ENCODE measurements around the gene BMP7. TPM values are rescaled to one million over a fixed set of nuclear protein-coding genes. Genes with fewer than 3 reads are reported as not detected.

The BMP7 gene
- total and polyA plus RNA-seq, 2 of the 8 experiments (the other 6 are each of a cell fraction or from before 2014, with no cell fraction given), result 9.2 to 14.7 TPM

DNA sequence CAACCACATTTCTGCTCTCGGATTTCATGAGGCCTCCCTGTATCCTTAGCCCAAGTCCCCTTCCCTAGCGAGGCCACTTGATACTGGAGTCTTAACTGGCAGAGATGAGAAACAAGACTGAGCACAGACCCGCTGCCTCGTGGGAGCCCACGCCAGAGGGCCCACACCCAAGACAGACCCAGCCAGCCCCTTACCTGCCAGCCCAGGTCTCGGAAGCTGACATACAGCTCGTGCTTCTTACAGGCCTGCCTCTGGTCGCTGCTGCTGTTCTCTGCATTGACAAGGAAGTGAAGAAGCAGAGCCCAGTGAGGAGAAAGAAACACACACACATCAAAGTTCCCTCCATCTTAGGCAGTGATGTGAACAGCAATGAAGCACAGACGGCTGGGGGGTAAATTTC is 91.7 kb downstream of the BMP7 start:
- Histone ChIP-seq H3K56ac (replicated peaks; ENCODE audit: insufficient read length, low read depth, low read length) (no peak overlapping the region), H3K27me3 (replicated peaks in 1 of 4; ENCODE audit: control insufficient read depth in 3 of 4, extremely low read depth in 1 of 4, insufficient read depth in 3 of 4, low read length in 3 of 4) (no peaks in the 10 kb centered on the region), H3K23me2 (ENCODE audit: low read depth, low read length) (no peaks in the 10 kb centered on the region), H3K27ac (ENCODE audit: low read depth, low read length) (no peak overlapping the region), H3K4me3 (ENCODE audit: extremely low read depth in 1 of 4, insufficient read depth in 2 of 4, low read depth in 3 of 4, low read length in 4 of 4) (no peak overlapping the region), H3K14ac (ENCODE audit: insufficient read length) (no peak overlapping the region), H2BK5ac (ENCODE audit: low read depth, low read length) (no peak overlapping the region), H3K18ac (ENCODE audit: extremely low read depth, low read length) (no peak overlapping the region), H2BK120ac (replicated peaks; ENCODE audit: low read depth, low read length) (no peak overlapping the region), H3K4ac (replicated peaks; ENCODE audit: insufficient read length, low read depth, low read length) (no peak overlapping the region), H4K8ac (ENCODE audit: extremely low read depth, insufficient read depth, low read length) (0 out of 2 replicates have a peak overlapping the region, but pooled peaks have one; percentile 6), H2AK5ac (ENCODE audit: low read depth, low read length) (no peak overlapping the region), H3K4me2 (ENCODE audit: insufficient read depth in 1 of 2, low read depth in 2 of 2, low read length in 2 of 2) (no peak overlapping the region), H2BK15ac (ENCODE audit: low read length) (0 out of 2 replicates have a peak overlapping the region, but pooled peaks have one; percentile 46), H3K79me2 (ENCODE audit: control insufficient read depth in 1 of 2, insufficient read depth in 2 of 2, low read length in 2 of 2) (no peaks in the 10 kb centered on the region), H3K9me3 (ENCODE audit: insufficient read depth in 2 of 2, low read depth in 1 of 2, low read length in 1 of 2) (no peaks in the 10 kb centered on the region), H3K79me1 (ENCODE audit: low read depth, low read length) (no peaks in the 10 kb centered on the region), H4K5ac (ENCODE audit: insufficient read length, low read depth, low read length) (no peak overlapping the region), H3K4me1 (replicated peaks in 1 of 4; ENCODE audit: control insufficient read depth in 3 of 4, insufficient read depth in 4 of 4, low read length in 3 of 4) (peaks cover 0 to 3% (median 1%) of the 10 kb centered on the region in 4 experiments; a peak in 3 of 7 replicates), H3K23ac (ENCODE audit: insufficient read length) (no peak overlapping the region), H3K9ac (replicated peaks in 1 of 4; ENCODE audit: extremely low read depth in 1 of 4, low read depth in 3 of 4, low read length in 3 of 4) (no peak overlapping the region), H2BK20ac (ENCODE audit: low read length) (no peak overlapping the region), H4K91ac (replicated peaks; ENCODE audit: insufficient read length, low read length) (no peak overlapping the region), H2AFZ (ENCODE audit: low read length) (no peak overlapping the region), H2BK12ac (ENCODE audit: low read depth, low read length) (no peak overlapping the region), H3K36me3 (ENCODE audit: control insufficient read depth in 2 of 4, insufficient read depth in 4 of 4, low read length in 3 of 4) (peaks cover 0 to 8% (median 0%) of the 10 kb centered on the region in 4 experiments; a peak in 2 of 8 replicates), H4K20me1 (replicated peaks in 1 of 2; ENCODE audit: control insufficient read depth in 1 of 2, insufficient read depth in 2 of 2, low read length in 2 of 2) (no peaks in the 10 kb centered on the region)
- CTCF ChIA-PET (ENCODE audit: partially characterized antibody), result interaction anchor here (0.8 to 1.7 kb wide), 4 partner anchors 35 to 331 kb away, joined by 3 to 6 read pairs (median 5); no protein-coding TSS in a partner anchor
- POLR2A ChIA-PET (ENCODE audit: partially characterized antibody), result no interaction called here
- WGBS, 2 experiments (ENCODE audit: extremely low coverage in 1 of 2, insufficient coverage in 1 of 2, insufficient read length in 1 of 2, insufficient replicate concordance in 2 of 2, low coverage in 1 of 2, low lambda C conversion rate in 2 of 2, missing lambda C conversion rate in 1 of 2), result 81% methylated on average over 9 of the region's 9 CpGs; no CpG with 5 or more reads in 1 of the 2 experiments
- no peak for TF ChIP-seq TAF1 (IDR thresholded peaks at IDR 0.05; ENCODE audit: low read depth, low read length)
- FAIRE-seq (no peak), DNase-seq (ENCODE audit: low read depth in 1 of 2, low spot score in 2 of 2) (no peak)

Measured in H1 (cell line).